Neural cell (in vitro differentiated cells): ENCODE data around the gene SMPD2. TPM values are rescaled to one million over a fixed set of nuclear protein-coding genes. Genes with fewer than 3 reads are reported as not detected.

Experiments used
- H2AFZ ChIP-seq: fragments of 200-600, 300-800 bp; sonication (generic), shearing (Covaris generic); 2 replicates; pipeline ENCODE4 v1.6.0; 2014; ENCODE audit warnings: low read depth, mild to moderate bottlenecking, antibody characterized with exemption, low read length, moderate library complexity
- H3F3A ChIP-seq: fragments of 200-600 bp; shearing (Covaris generic); 2 replicates; pipeline ENCODE4 v1.6.1; 2016; ENCODE audit warnings: mild to moderate bottlenecking, moderate library complexity, mixed read lengths, antibody characterized with exemption, low read length; ENCODE audit not compliant: insufficient read depth, poor library complexity, severe bottlenecking
- H3K27ac ChIP-seq: fragments of 200-600, 300-800 bp; sonication (generic), shearing (Covaris generic); 2 replicates; pipeline ENCODE4 v1.5.1; 2014; ENCODE audit warnings: mild to moderate bottlenecking, low read length, moderate library complexity
- H3K27me3 ChIP-seq: fragments of 300-800, 200-600 bp; sonication (generic), shearing (Covaris generic); 2 replicates; pipeline ENCODE4 v1.6.0; 2014; ENCODE audit warnings: mild to moderate bottlenecking, low read depth, low read length, moderate library complexity; ENCODE audit not compliant: insufficient read depth
- H3K36me3 ChIP-seq: fragments of 300-800, 200-600 bp; sonication (generic), shearing (Covaris generic); 2 replicates; pipeline ENCODE4 v1.5.1; 2014; ENCODE audit warnings: mild to moderate bottlenecking, antibody characterized with exemption, low read length, moderate library complexity; ENCODE audit not compliant: insufficient read depth
- H3K4me2 ChIP-seq: fragments of 300-800, 200-600 bp; sonication (generic), shearing (Covaris generic); 2 replicates; pipeline ENCODE4 v1.6.0; 2014; ENCODE audit warnings: mild to moderate bottlenecking, low read length
- H3K4me3 ChIP-seq: fragments of 300-800, 200-600 bp; sonication (generic), shearing (Covaris generic); 2 replicates; pipeline ENCODE4 v1.5.1; 2014; ENCODE audit warnings: mild to moderate bottlenecking, low read length, moderate library complexity
- H3K79me2 ChIP-seq: fragments of 200-600 bp; shearing (Covaris generic); replicated peaks from 2 replicates; pipeline ENCODE4 v1.6.0; 2014; ENCODE audit warnings: mild to moderate bottlenecking, low read length, moderate library complexity; ENCODE audit not compliant: insufficient read depth
- H3K9ac ChIP-seq: fragments of 300-800, 200-600 bp; sonication (generic), shearing (Covaris generic); 2 replicates; pipeline ENCODE4 v1.6.1; 2016; ENCODE audit warnings: mild to moderate bottlenecking, low read length, mixed read lengths
- H3K9me2 ChIP-seq: fragments of 200-600 bp; shearing (Covaris generic); 2 replicates; pipeline ENCODE4 v1.6.1; 2016; ENCODE audit warnings: mild to moderate bottlenecking, low read length, mixed read lengths; ENCODE audit not compliant: insufficient read depth
- H3K9me3 ChIP-seq: fragments of 200-600, 300-800 bp; sonication (generic), shearing (Covaris generic); 2 replicates; pipeline ENCODE4 v1.6.1; 2016; ENCODE audit warnings: mild to moderate bottlenecking, mixed run types, low read length, moderate library complexity, mixed read lengths
- H4K20me1 ChIP-seq: fragments of 200-600 bp; shearing (Covaris generic); 2 replicates; pipeline ENCODE4 v1.6.1; 2016; ENCODE audit warnings: mild to moderate bottlenecking, mixed run types; ENCODE audit not compliant: insufficient read depth
- CTCF ChIP-seq: fragments of 450-650 bp; IDR thresholded peaks from 2 replicates; pipeline ENCODE4 v1.5.1; 2014; ENCODE audit warnings: antibody characterized with exemption, mild to moderate bottlenecking, moderate library complexity; ENCODE audit not compliant: poor library complexity, severe bottlenecking
- EP300 ChIP-seq: fragments of 450-650 bp; conservative IDR thresholded peaks from 2 replicates; pipeline ENCODE4 v1.6.1; 2014; ENCODE audit warnings: antibody characterized with exemption, mild to moderate bottlenecking, moderate library complexity; ENCODE audit not compliant: poor library complexity, severe bottlenecking
- EZH2 ChIP-seq: fragments of 200-600, 300-800 bp; shearing (Covaris generic), sonication (generic); IDR thresholded peaks from 2 replicates; pipeline ENCODE4 v1.6.1; 2014; ENCODE audit warnings: antibody characterized with exemption, low read length, borderline replicate concordance, mild to moderate bottlenecking; ENCODE audit not compliant: insufficient read depth, poor library complexity, severe bottlenecking
- MXI1 ChIP-seq: fragments of 450-650 bp; conservative IDR thresholded peaks from 2 replicates; pipeline ENCODE4 v1.6.1; 2014; ENCODE audit warnings: antibody characterized with exemption, mild to moderate bottlenecking; ENCODE audit not compliant: poor library complexity, severe bottlenecking
- POLR2AphosphoS5 ChIP-seq: IDR thresholded peaks from 2 replicates; pipeline ENCODE4 v1.6.1; 2012
- RAD21 ChIP-seq: fragments of 450-650 bp; conservative IDR thresholded peaks from 2 replicates; pipeline ENCODE4 v1.6.1; 2014; ENCODE audit warnings: antibody characterized with exemption, mild to moderate bottlenecking, moderate library complexity
- REST ChIP-seq: IDR thresholded peaks from 2 replicates; pipeline ENCODE4 v1.6.1; 2012; ENCODE audit warnings: borderline replicate concordance
- SMC3 ChIP-seq: fragments of 450-650 bp; conservative IDR thresholded peaks from 2 replicates; pipeline ENCODE4 v1.6.1; 2014; ENCODE audit warnings: antibody characterized with exemption, mild to moderate bottlenecking, moderate library complexity; ENCODE audit not compliant: poor library complexity
- TAF1 ChIP-seq: IDR thresholded peaks from 2 replicates; pipeline ENCODE4 v1.6.1; 2012; ENCODE audit warnings: low read depth
- polyA plus RNA-seq: library from polyadenylated mRNA; depleted of rRNA; stranded (reverse); fragments of >200 nt; gene quantifications from 2 replicates; pipeline ENCODE4 v1.2.3, GENCODE V29; 2014

The SMPD2 gene
- polyA plus RNA-seq, 1 donor from 2014 or later, result 8.0 TPM

DNA sequence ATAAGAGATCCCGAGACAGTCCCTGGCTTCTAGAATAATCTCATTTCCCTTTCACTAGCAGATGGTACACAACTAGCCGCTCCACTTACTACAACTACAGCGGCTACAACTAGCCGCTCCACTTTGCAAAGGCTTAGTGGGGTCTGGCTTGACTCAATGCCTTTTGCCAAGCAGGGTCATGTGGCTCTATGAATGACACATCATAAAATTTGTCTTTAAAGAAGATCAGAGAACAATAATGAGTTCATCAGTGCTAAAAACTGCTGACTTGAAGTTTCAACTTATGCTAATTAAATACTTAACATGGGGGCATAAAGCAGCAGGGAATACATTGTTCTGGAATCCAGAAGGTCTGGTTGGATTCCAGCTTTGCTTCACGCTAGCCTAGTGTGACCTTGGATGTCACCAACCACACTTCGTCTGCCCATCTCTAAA, 17.1 kb downstream of the SMPD2 start:
- Histone ChIP-seq H3F3A (no peaks in the 10 kb centered on the region), H3K79me2 (peaks cover 8% of the 10 kb centered on the region), H3K4me2 (no peak overlapping the region), H3K4me3 (no peak overlapping the region), H3K36me3 (peaks cover 8% of the 10 kb centered on the region), H4K20me1 (no peaks in the 10 kb centered on the region), H2AFZ (no peak overlapping the region), H3K27ac (no peak overlapping the region), H3K9me3 (no peaks in the 10 kb centered on the region), H3K9ac (no peak overlapping the region), H3K27me3 (no peaks in the 10 kb centered on the region), H3K9me2 (no peaks in the 10 kb centered on the region)
- TF ChIP-seq EP300, result no peak
- no peak for TF ChIP-seq CTCF
- TF ChIP-seq REST, result no peak
- no peak for TF ChIP-seq EZH2
- TF ChIP-seq MXI1, result no peak
- TF ChIP-seq TAF1, result no peak
- no peak for TF ChIP-seq RAD21

GRCh38 chr6:109458774-109459531, 18.4 kb downstream of the SMPD2 start:
- H3F3A ChIP-seq, result no peaks in the 10 kb centered on the region
- H4K20me1 ChIP-seq, result no peaks in the 10 kb centered on the region
- peaks cover 8% of the 10 kb centered on the region for H3K36me3 ChIP-seq
- H2AFZ ChIP-seq, result no peak overlapping the region
- TF ChIP-seq RAD21, result no peak
- TF ChIP-seq POLR2AphosphoS5, result no peak
- no peak for TF ChIP-seq REST
- no peak for TF ChIP-seq MXI1
- TF ChIP-seq EZH2, result no peak
- no peak for TF ChIP-seq TAF1
- TF ChIP-seq SMC3, result no peak
- no peak for TF ChIP-seq CTCF
- no peak for TF ChIP-seq EP300
- H3K9me3 ChIP-seq, result no peaks in the 10 kb centered on the region
- H3K79me2 ChIP-seq, result peaks cover 8% of the 10 kb centered on the region
- H3K4me3 ChIP-seq, result no peak overlapping the region
- no peak overlapping the region for H3K4me2 ChIP-seq
- H3K27ac ChIP-seq, result no peak overlapping the region
- H3K9me2 ChIP-seq, result no peaks in the 10 kb centered on the region
- H3K27me3 ChIP-seq, result no peaks in the 10 kb centered on the region
- H3K9ac ChIP-seq, result no peak overlapping the region
